ENCODE measurements around the gene MRPL46.

Gene MRPL46

GRCh38 chr15:88479169-88479568 is 12.0 kb upstream of the MRPL46 start:
- no peaks in the 10 kb centered on the region for H3K27me3 ChIP-seq (ENCODE audit: insufficient read depth, low read length)
- no peaks in the 10 kb centered on the region for H3K79me2 ChIP-seq (ENCODE audit: insufficient read depth, low read length)
- H3K27ac ChIP-seq (ENCODE audit: low read depth, low read length, poor library complexity, severe bottlenecking): no peak overlapping the region
- H3K4me1 ChIP-seq (ENCODE audit: insufficient read depth, low read length, severe bottlenecking): no peaks in the 10 kb centered on the region
- TF ChIP-seq EZH2 (IDR thresholded peaks at IDR 0.05; ENCODE audit: borderline replicate concordance, low read length) (no peak), CTCF (IDR thresholded peaks at IDR 0.05; ENCODE audit: low read length) (no peak)
- no peak overlapping the region for H2AFZ ChIP-seq (ENCODE audit: low read length)
- no peaks in the 10 kb centered on the region for H3K9me3 ChIP-seq (ENCODE audit: low read length)
- no peaks in the 10 kb centered on the region for H4K20me1 ChIP-seq (ENCODE audit: insufficient read depth, low read length)
- no peaks in the 10 kb centered on the region for H3K9me2 ChIP-seq (ENCODE audit: low read depth, low read length)
- H3K4me3 ChIP-seq (ENCODE audit: low read depth, low read length, poor library complexity, severe bottlenecking): no peak overlapping the region
- no peak overlapping the region for H3K4me2 ChIP-seq (ENCODE audit: low read length)
- no peak overlapping the region for H3K9ac ChIP-seq (ENCODE audit: low read length)
- no peaks in the 10 kb centered on the region for H3F3A ChIP-seq (ENCODE audit: insufficient read depth, low read length)
- H3K36me3 ChIP-seq (ENCODE audit: insufficient read depth, low read length): peaks cover 31% of the 10 kb centered on the region

GRCh38 chr15:88477904-88478303 is 10.7 kb upstream of the MRPL46 start:
- Histone ChIP-seq H3K9me2 (ENCODE audit: low read depth, low read length) (no peaks in the 10 kb centered on the region), H3K4me1 (ENCODE audit: insufficient read depth, low read length, severe bottlenecking) (no peaks in the 10 kb centered on the region), H3K27ac (ENCODE audit: low read depth, low read length, poor library complexity, severe bottlenecking) (no peak overlapping the region), H3K27me3 (ENCODE audit: insufficient read depth, low read length) (no peaks in the 10 kb centered on the region), H3K4me2 (ENCODE audit: low read length) (no peak overlapping the region), H3K9me3 (ENCODE audit: low read length) (no peaks in the 10 kb centered on the region), H3F3A (ENCODE audit: insufficient read depth, low read length) (no peaks in the 10 kb centered on the region), H3K4me3 (ENCODE audit: low read depth, low read length, poor library complexity, severe bottlenecking) (no peak overlapping the region), H3K9ac (ENCODE audit: low read length) (no peak overlapping the region), H3K36me3 (ENCODE audit: insufficient read depth, low read length) (peaks cover 40% of the 10 kb centered on the region), H2AFZ (ENCODE audit: low read length) (no peak overlapping the region), H3K79me2 (ENCODE audit: insufficient read depth, low read length) (no peaks in the 10 kb centered on the region), H4K20me1 (ENCODE audit: insufficient read depth, low read length) (no peaks in the 10 kb centered on the region)
- TF ChIP-seq CTCF (IDR thresholded peaks at IDR 0.05; ENCODE audit: low read length) (no peak), EZH2 (IDR thresholded peaks at IDR 0.05; ENCODE audit: borderline replicate concordance, low read length) (no peak)

- no peak overlapping the region for H3K27ac ChIP-seq (ENCODE audit: low read depth, low read length, poor library complexity, severe bottlenecking)
- no peak overlapping the region for H2AFZ ChIP-seq (ENCODE audit: low read length)
- H3F3A ChIP-seq (ENCODE audit: insufficient read depth, low read length): no peaks in the 10 kb centered on the region
- H3K9me2 ChIP-seq (ENCODE audit: low read depth, low read length): no peaks in the 10 kb centered on the region
- H4K20me1 ChIP-seq (ENCODE audit: insufficient read depth, low read length): no peaks in the 10 kb centered on the region
- TF ChIP-seq CTCF (IDR thresholded peaks at IDR 0.05; ENCODE audit: low read length) (no peak), EZH2 (IDR thresholded peaks at IDR 0.05; ENCODE audit: borderline replicate concordance, low read length) (no peak)
- H3K79me2 ChIP-seq (ENCODE audit: insufficient read depth, low read length): no peaks in the 10 kb centered on the region
- H3K9me3 ChIP-seq (ENCODE audit: low read length): no peaks in the 10 kb centered on the region
- H3K4me3 ChIP-seq (ENCODE audit: low read depth, low read length, poor library complexity, severe bottlenecking): no peak overlapping the region
- peaks cover 47% of the 10 kb centered on the region for H3K36me3 ChIP-seq (ENCODE audit: insufficient read depth, low read length)
- H3K27me3 ChIP-seq (ENCODE audit: insufficient read depth, low read length): no peaks in the 10 kb centered on the region
- no peak overlapping the region for H3K9ac ChIP-seq (ENCODE audit: low read length)
- H3K4me2 ChIP-seq (ENCODE audit: low read length): no peak overlapping the region
- no peaks in the 10 kb centered on the region for H3K4me1 ChIP-seq (ENCODE audit: insufficient read depth, low read length, severe bottlenecking)
Observed at GRCh38 chr15:88477126-88477525, 9.9 kb upstream of the MRPL46 start.
